K562 (cell line): ENCODE data around the gene PARP11.

Source experiments
- FOXM1 ChIP-seq, 2 experiments: fragments of 450-650 bp in 1 of 2; sonication (generic) in 1 of 2; formaldehyde crosslinking in 1 of 2; IDR thresholded peaks; 2 replicates each; pipeline versions ENCODE4 v1.6.1 to v1.9.0; 2017 to 2022; ENCODE audit warnings: low read depth in 2 of 2, mild to moderate bottlenecking in 2 of 2, missing genetic modification reagents in 1 of 2, moderate library complexity in 1 of 2
- HDAC1 ChIP-seq, 2 experiments: fragments of 450-650 bp; IDR thresholded peaks; 2 replicates each; pipeline ENCODE4 v1.6.1; 2016 to 2017; ENCODE audit warnings: inconsistent platforms in 1 of 2, mild to moderate bottlenecking in 1 of 2, moderate library complexity in 1 of 2
- HDAC6 ChIP-seq: IDR thresholded peaks from 2 replicates; pipeline ENCODE4 v1.6.1; 2012; ENCODE audit warnings: low read depth, mild to moderate bottlenecking, control low read depth, inconsistent platforms, low read length, moderate library complexity
- IRF2 ChIP-seq: sonication (generic); formaldehyde crosslinking; IDR thresholded peaks from 2 replicates; pipeline ENCODE4 v1.8.1; 2022; ENCODE audit warnings: mild to moderate bottlenecking, missing genetic modification reagents
- L3MBTL2 ChIP-seq: fragments of 450-650 bp; IDR thresholded peaks from 2 replicates; pipeline ENCODE4 v1.6.1; 2016; ENCODE audit warnings: mild to moderate bottlenecking, moderate library complexity
- MAFK ChIP-seq: IDR thresholded peaks from 2 replicates; pipeline ENCODE4 v1.6.1; 2011; ENCODE audit warnings: low read length, improper control_type of control experiment
- MXI1 ChIP-seq: IDR thresholded peaks from 2 replicates; pipeline ENCODE4 v1.6.1; 2011; ENCODE audit warnings: low read depth, mild to moderate bottlenecking, improper control_type of control experiment, low read length
- NONO ChIP-seq, 2 experiments: fragments of 200-400 bp in 1 of 2; fragments of 450-650 bp in 1 of 2; formaldehyde crosslinking in 1 of 2; IDR thresholded peaks; 2 replicates each; pipeline ENCODE4 v1.6.1; 2017; ENCODE audit warnings: low read depth in 2 of 2, mild to moderate bottlenecking in 2 of 2, moderate library complexity in 2 of 2, low read length in 1 of 2
- POLR2A ChIP-seq: fragments of 450-650 bp; conservative IDR thresholded peaks from 2 replicates; pipeline ENCODE4 v1.6.1; 2016
- ZBTB7A ChIP-seq: IDR thresholded peaks from 2 replicates; pipeline ENCODE4 v1.6.1; 2011; ENCODE audit warnings: low read depth, mild to moderate bottlenecking, low read length, moderate library complexity, borderline replicate concordance; ENCODE audit not compliant: control insufficient read depth
- ZBTB8A ChIP-seq: fragments of 450-650 bp; IDR thresholded peaks from 2 replicates; pipeline ENCODE4 v1.6.1; 2018; ENCODE audit warnings: mild to moderate bottlenecking, moderate library complexity; ENCODE audit not compliant: partially characterized antibody
- ZNF124 ChIP-seq: sonication (generic); formaldehyde crosslinking; IDR thresholded peaks from 2 replicates; pipeline ENCODE4 v1.8.1; 2022; ENCODE audit warnings: missing genetic modification reagents

DNA sequence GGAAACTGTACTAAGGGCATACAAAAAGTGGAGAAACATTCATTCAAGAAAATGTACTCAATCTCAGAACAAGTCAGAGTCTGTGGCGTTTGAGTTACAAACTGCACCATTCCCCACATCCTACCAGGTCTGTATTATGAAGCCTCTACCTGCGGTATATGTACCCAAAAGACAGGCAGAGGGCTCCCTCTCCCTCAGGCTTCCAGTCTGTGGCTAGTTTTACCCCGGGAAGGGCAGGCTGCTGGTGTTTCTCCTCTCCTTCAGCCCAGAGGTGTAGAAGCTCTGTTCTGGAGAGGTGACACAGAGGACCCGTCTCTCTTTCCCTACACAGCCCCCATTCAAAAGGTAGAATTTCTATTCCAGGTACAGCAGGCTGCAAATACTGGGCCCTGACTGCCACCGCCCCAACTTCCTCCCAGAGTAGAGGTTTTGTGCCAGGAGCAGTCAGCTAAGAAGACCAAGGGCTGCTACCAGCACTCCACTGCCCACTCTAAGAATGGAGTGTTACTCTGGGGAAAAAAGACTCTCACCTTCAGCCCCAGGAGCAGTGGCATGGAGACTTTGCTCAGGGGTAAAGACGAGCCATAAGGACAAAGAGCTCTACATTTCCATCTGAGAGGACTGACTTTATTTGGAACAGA is 39.4 kb downstream of the PARP11 start:
- TF ChIP-seq MXI1 = no peak
- no peak for TF ChIP-seq IRF2
- TF ChIP-seq FOXM1 (IDR thresholded peaks at IDR 0.05; ENCODE audit: low read depth) = no peak
- no peak for TF ChIP-seq FOXM1 (CRISPR knock-in tag; IDR thresholded peaks at IDR 0.05; ENCODE audit: low read depth)
- no peak for TF ChIP-seq L3MBTL2
- no peak for TF ChIP-seq HDAC1 (IDR thresholded peaks at IDR 0.05)
- TF ChIP-seq MAFK = no peak
- no peak for TF ChIP-seq ZBTB8A
- TF ChIP-seq POLR2A = no peak
- TF ChIP-seq HDAC6 = no peak
- TF ChIP-seq ZBTB7A = no peak
- no peak for TF ChIP-seq ZNF124 (CRISPR knock-in tag)
- no peak for TF ChIP-seq NONO (IDR thresholded peaks at IDR 0.05; ENCODE audit: low read depth in 2 of 2, low read length in 1 of 2)
